ENCODE results near the gene RASAL2.
A peak's percentile ranks its signal among the peaks of the same experiment; 100 is the strongest.

RASAL2 gene

DNA sequence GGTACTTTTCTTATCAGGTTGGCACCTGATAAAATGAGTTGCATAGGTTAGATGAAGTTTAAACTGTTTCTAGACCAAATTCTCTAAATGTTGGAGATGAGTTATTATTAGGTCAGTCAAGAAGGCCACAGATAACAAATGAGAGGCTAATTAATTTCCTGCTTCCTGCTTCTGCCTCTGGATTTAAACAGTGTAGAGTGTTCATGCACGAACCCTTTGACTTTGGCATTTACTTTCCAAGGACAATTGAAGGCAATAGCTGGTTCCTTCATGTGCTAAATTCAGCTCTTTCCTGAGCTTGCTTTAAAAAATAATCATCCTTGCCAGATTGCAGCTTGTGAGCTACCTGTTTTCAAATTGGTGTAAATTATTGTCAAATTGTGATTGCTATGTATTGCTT lies 80.6 kb downstream of the RASAL2 start:
- H3K27ac ChIP-seq, result no peak overlapping the region
- no peak for TF ChIP-seq CTCF (IDR thresholded peaks at IDR 0.05)
- no peak for TF ChIP-seq ZFX (IDR thresholded peaks at IDR 0.05; ENCODE audit: borderline replicate concordance)

DNA sequence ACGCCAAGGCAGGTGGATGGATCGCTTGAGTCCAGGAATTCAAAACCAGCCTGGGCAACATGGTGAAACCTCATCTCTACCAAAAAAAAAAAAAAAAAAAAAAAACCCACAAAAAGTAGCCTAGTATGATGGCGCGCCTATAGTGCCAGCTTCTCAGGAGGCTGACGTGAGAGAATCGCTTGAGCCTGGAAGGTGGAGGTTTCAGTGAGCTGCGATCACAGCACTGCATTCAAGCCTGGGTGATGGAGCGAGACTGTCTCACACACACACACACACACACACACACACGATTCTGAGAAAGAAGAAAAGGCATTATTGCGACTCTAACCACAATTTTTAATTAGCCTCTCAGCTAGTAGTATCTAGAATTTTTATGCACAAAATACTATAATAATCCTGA lies 86.5 kb downstream of the RASAL2 start:
- TF ChIP-seq CTCF (IDR thresholded peaks at IDR 0.05) (no peak), ZFX (IDR thresholded peaks at IDR 0.05; ENCODE audit: borderline replicate concordance) (no peak)
- H3K27ac ChIP-seq, result no peak overlapping the region

DNA sequence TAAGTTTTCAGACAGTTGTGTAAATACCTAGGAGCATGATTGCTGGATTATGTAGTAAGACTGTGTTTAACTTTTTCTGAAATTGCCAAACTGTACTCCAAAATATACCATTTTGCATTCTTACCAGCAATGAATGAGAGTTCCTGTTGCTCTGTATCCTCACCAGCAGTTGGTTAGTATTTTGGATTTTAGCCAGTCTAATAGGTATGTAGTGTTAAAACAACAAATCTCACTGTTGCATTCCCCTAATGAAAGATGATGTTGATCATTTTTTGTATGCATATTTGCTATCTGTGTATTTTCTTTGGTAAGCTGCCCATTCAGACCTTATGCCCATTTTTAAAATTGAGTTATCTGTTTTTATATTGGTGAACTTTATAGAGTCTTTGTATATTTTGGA lies 89.9 kb downstream of the RASAL2 start:
- H3K27ac ChIP-seq, result no peak overlapping the region
- TF ChIP-seq CTCF (IDR thresholded peaks at IDR 0.05) (no peak), ZFX (IDR thresholded peaks at IDR 0.05; ENCODE audit: borderline replicate concordance) (no peak)

GRCh38 chr1:178188306-178188705 lies 94.4 kb downstream of the RASAL2 start:
- TF ChIP-seq CTCF (IDR thresholded peaks at IDR 0.05) (no peak), ZFX (IDR thresholded peaks at IDR 0.05; ENCODE audit: borderline replicate concordance) (no peak)

GRCh38 chr1:178189814-178190213 lies 95.9 kb downstream of the RASAL2 start:
- H3K27ac ChIP-seq, result no peak overlapping the region
- TF ChIP-seq ZFX (IDR thresholded peaks at IDR 0.05; ENCODE audit: borderline replicate concordance), result no peak
- TF ChIP-seq CTCF (IDR thresholded peaks at IDR 0.05), result peak; percentile 82

More at GRCh38 chr1:178188306-178188705, 94.4 kb downstream of the RASAL2 start:
- no peak overlapping the region for H3K27ac ChIP-seq

GRCh38 chr1:178190881-178191280 lies 97.0 kb downstream of the RASAL2 start:
- H3K27ac ChIP-seq, result no peak overlapping the region
- TF ChIP-seq ZFX (IDR thresholded peaks at IDR 0.05; ENCODE audit: borderline replicate concordance) (no peak), CTCF (IDR thresholded peaks at IDR 0.05) (no peak)

- TF ChIP-seq ZFX (IDR thresholded peaks at IDR 0.05; ENCODE audit: borderline replicate concordance) (no peak), CTCF (IDR thresholded peaks at IDR 0.05) (no peak)
- no peak overlapping the region for H3K27ac ChIP-seq
These were observed 98.8 kb downstream of the RASAL2 start for GRCh38 chr1:178192686-178193085.

All from 22Rv1 (cell line).